HUDEP-2 (cell line): ENCODE data around the gene COQ5.

Experiments used
- DNase-seq, 76 experiments: peaks; one replicate each; lab custom pipeline; 2025; ENCODE audit not compliant: unreplicated experiment in 76 of 76; lab: John Stamatoyannopoulos, UW

Gene COQ5

DNA sequence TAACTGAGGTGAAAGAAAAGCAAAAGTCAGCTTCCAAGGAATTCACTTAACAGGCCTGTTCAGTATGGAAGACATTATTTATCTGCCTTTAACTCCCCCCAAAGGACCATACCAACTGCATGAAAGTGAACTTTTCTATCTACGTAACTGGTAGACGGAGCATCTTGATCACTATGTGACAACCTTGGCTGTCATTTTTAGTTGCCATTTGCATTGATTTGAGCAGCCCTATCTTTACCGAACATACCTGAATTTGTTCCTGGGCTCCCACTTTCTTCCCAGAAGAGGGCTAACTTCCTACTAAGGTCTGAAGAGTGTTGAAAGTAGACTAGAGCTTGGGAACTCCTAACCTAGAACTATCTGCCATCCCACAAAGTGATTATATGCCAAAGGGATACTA, 68.8 kb downstream of the COQ5 start:
- no peak for DNase-seq

DNA sequence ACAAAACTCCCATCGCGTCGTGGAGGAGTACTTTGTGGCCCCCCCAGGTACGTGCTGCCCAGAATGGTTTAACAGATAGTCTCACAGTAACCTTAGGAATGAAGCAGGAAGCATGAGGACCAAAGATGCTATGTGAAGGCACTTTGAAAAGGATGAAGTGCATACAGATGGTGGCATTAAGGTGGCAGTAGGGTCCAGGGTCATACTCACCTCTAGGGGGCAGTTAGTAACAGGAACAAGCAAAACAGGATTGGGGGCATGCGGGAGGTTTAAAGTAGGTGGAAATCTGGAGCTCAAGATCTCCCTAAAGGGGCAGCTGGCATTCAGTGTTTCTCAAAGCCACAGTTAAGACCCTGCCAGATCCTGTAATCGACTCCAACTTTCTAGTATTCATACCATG, 71.8 kb downstream of the COQ5 start:
- peak in 8 of 76 experiments; percentile 2 to 25 (median 9) for DNase-seq

GRCh38 chr12:120455302-120455701, 73.7 kb downstream of the COQ5 start:
- no peak for DNase-seq

GRCh38 chr12:120453977-120454376, 75.0 kb downstream of the COQ5 start:
- DNase-seq: peak in 13 of 76 experiments; percentile 8 to 36 (median 20)
